Panc1 (cell line): Measurements from ENCODE around the gene MAPK8IP2. TPM values are rescaled to one million over a fixed set of nuclear protein-coding genes. Genes with fewer than 3 reads are reported as not detected.

Source experiments
- ATAC-seq: fragments of 200-7000 bp; cut with Tn5 transposase; 2 replicates; pipeline ENCODE4 v1.9.1; 2020; ENCODE audit warnings: mild to moderate bottlenecking, moderate library complexity
- BruUV-seq: library from RNA; stranded (reverse); fragments of 400-500 nt; replicated peaks from 2 replicates; lab custom pipeline; 2021; lab: Mats Ljungman, UMichigan
- CTCF ChIA-PET: fragments of 300-600 bp; sonication (Branson Sonifier 250); formaldehyde crosslinking; loops from one replicate; lab custom pipeline; 2022; ENCODE audit warnings: antibody characterized with exemption; lab: Charles Lee
- POLR2A ChIA-PET: fragments of 300-600 bp; sonication (Branson Sonifier 250); formaldehyde crosslinking; loops from one replicate; lab custom pipeline; 2022; ENCODE audit warnings: antibody characterized with exemption; lab: Charles Lee
- DNase-seq: peaks from one replicate; pipeline ENCODE4 v3.0.0-alpha.2; 2010; ENCODE audit warnings: low read depth, low spot score
- H3K27ac ChIP-seq: 2 replicates; pipeline ENCODE4 v1.5.1; 2011; ENCODE audit warnings: mild to moderate bottlenecking, low read length, inconsistent platforms
- H3K27me3 ChIP-seq: fragments of 200-500 bp; sonication (Bioruptor generic); 2 replicates; pipeline ENCODE4 v1.6.0; 2014; ENCODE audit warnings: low read length, inconsistent platforms; ENCODE audit not compliant: control insufficient read depth, insufficient read depth
- H3K36me3 ChIP-seq: fragments of 200-500 bp; sonication (Bioruptor generic); 2 replicates; pipeline ENCODE4 v1.5.1; 2014; ENCODE audit warnings: inconsistent platforms, mild to moderate bottlenecking, low read length, moderate library complexity; ENCODE audit not compliant: control insufficient read depth, insufficient read depth
- H3K4me1 ChIP-seq: 2 replicates; pipeline ENCODE4 v1.5.1; 2011; ENCODE audit warnings: inconsistent platforms, mild to moderate bottlenecking, low read length, moderate library complexity; ENCODE audit not compliant: control insufficient read depth, insufficient read depth
- H3K4me3 ChIP-seq, 2 experiments: 2 replicates each; pipeline ENCODE4 v1.5.1; 2011 to 2012; ENCODE audit warnings: low read depth in 2 of 2, low read length in 2 of 2, mild to moderate bottlenecking in 2 of 2, inconsistent platforms in 1 of 2, moderate library complexity in 1 of 2
- H3K9me3 ChIP-seq: fragments of 200-500 bp; sonication (Bioruptor generic); 2 replicates; pipeline ENCODE4 v1.5.1; 2014; ENCODE audit warnings: low read depth, mild to moderate bottlenecking, inconsistent platforms, low read length, moderate library complexity; ENCODE audit not compliant: control insufficient read depth, insufficient read depth
- POLR2AphosphoS5 ChIP-seq: IDR thresholded peaks from 2 replicates; pipeline ENCODE4 v1.6.1; 2012; ENCODE audit warnings: mild to moderate bottlenecking, low read depth, low read length, moderate library complexity
- SIN3A ChIP-seq: IDR thresholded peaks from 2 replicates; pipeline ENCODE4 v1.6.1; 2012; ENCODE audit warnings: low read depth, mild to moderate bottlenecking, low read length, moderate library complexity, borderline replicate concordance; ENCODE audit not compliant: insufficient read depth
- TCF7L2 ChIP-seq: IDR thresholded peaks from 2 replicates; pipeline ENCODE4 v1.6.1; 2011; ENCODE audit warnings: mild to moderate bottlenecking, low read depth, low read length, inconsistent platforms
- in situ Hi-C: cut with HindIII; loops from 2 replicates; pipeline ENCODE4 v1.10.0; 2016; ENCODE audit warnings: low sequenced_read_pairs, low pct_unique_long_range_greater_than_20kb
- intact Hi-C: fragments of 100-400 bp; cut with micrococcal nuclease; formaldehyde crosslinking; loops from one replicate; pipeline ENCODE4 v1.10.0; 2022; ENCODE audit not compliant: unreplicated experiment
- total RNA-seq: library from RNA; stranded (reverse); gene quantifications from one replicate; pipeline ENCODE4 v1.2.1, GENCODE V29; 2021; ENCODE audit not compliant: unreplicated experiment
- TF ChIP-seq, protein P1 (sequence below), 2 experiments: IDR thresholded peaks; 2 replicates each; pipeline ENCODE4 v1.6.1; 2011 to 2012; ENCODE audit warnings: low read depth in 2 of 2, control low read depth in 1 of 2, low read length in 1 of 2, mild to moderate bottlenecking in 1 of 2, moderate library complexity in 1 of 2; ENCODE audit not compliant: insufficient read depth in 1 of 2
- TF ChIP-seq, protein P2 (sequence below): fragments of 450-650 bp; IDR thresholded peaks from 2 replicates; pipeline ENCODE4 v1.5.1; 2017; ENCODE audit warnings: mild to moderate bottlenecking

MAPK8IP2 gene
- total RNA-seq, 1 experiment from 2014 or later: 38.4 TPM

DNA sequence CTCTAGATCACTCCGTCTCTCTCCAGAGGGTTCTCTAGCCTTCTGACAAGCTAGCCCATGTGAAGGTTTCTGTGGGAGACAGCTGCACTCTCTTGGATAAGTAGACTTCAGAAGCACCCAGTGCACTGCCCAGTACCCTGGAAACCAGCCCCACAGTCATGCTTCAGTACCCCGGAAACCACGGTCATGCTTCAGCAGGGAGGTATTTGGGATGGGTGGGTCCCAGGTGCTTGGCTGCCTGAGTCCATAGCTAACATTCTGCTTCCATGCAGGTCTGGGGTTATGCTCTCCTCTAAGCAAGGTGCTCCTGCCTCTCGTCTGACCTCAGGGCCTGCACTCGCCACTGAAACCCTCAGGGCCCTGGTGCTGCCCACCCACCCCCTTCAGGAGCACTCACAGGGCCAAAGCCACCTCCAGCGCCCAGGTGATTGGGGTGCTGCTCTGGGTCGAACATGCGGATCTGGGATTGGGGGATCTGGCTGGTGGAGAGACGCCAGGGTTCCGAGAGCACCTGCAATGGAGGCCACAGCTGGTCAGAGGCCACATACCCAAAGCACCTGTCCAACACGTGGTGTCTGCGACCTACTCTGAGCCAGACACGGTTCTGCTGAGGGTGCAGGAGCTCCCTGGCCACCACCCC is 30.6 kb upstream of the MAPK8IP2 start:
- Histone ChIP-seq H3K9me3 (no peaks in the 10 kb centered on the region), H3K27me3 (no peaks in the 10 kb centered on the region), H3K27ac (no peak overlapping the region), H3K36me3 (no peaks in the 10 kb centered on the region), H3K4me3 (no peak overlapping the region), H3K4me1 (no peaks in the 10 kb centered on the region)
- DNase-seq (no peak), ATAC-seq (no peak)
- no TSS peak for BruUV-seq
- intact Hi-C loops: no loop called here
- ChIA-PET POLR2A (no interaction called here), CTCF (interaction anchor here (0.5 kb wide), 1 partner anchor 45 kb away, joined by 3 read pairs; the partner anchor contains the start of gene SCO2)
- TF ChIP-seq SIN3A (no peak), TCF7L2 (no peak), POLR2AphosphoS5 (no peak)
- TF ChIP-seq, protein P1, sequence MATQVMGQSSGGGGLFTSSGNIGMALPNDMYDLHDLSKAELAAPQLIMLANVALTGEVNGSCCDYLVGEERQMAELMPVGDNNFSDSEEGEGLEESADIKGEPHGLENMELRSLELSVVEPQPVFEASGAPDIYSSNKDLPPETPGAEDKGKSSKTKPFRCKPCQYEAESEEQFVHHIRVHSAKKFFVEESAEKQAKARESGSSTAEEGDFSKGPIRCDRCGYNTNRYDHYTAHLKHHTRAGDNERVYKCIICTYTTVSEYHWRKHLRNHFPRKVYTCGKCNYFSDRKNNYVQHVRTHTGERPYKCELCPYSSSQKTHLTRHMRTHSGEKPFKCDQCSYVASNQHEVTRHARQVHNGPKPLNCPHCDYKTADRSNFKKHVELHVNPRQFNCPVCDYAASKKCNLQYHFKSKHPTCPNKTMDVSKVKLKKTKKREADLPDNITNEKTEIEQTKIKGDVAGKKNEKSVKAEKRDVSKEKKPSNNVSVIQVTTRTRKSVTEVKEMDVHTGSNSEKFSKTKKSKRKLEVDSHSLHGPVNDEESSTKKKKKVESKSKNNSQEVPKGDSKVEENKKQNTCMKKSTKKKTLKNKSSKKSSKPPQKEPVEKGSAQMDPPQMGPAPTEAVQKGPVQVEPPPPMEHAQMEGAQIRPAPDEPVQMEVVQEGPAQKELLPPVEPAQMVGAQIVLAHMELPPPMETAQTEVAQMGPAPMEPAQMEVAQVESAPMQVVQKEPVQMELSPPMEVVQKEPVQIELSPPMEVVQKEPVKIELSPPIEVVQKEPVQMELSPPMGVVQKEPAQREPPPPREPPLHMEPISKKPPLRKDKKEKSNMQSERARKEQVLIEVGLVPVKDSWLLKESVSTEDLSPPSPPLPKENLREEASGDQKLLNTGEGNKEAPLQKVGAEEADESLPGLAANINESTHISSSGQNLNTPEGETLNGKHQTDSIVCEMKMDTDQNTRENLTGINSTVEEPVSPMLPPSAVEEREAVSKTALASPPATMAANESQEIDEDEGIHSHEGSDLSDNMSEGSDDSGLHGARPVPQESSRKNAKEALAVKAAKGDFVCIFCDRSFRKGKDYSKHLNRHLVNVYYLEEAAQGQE (IDR thresholded peaks at IDR 0.05; ENCODE audit: insufficient read depth in 1 of 2, low read depth in 2 of 2, low read length in 1 of 2): no peak
- TF ChIP-seq, protein P2, sequence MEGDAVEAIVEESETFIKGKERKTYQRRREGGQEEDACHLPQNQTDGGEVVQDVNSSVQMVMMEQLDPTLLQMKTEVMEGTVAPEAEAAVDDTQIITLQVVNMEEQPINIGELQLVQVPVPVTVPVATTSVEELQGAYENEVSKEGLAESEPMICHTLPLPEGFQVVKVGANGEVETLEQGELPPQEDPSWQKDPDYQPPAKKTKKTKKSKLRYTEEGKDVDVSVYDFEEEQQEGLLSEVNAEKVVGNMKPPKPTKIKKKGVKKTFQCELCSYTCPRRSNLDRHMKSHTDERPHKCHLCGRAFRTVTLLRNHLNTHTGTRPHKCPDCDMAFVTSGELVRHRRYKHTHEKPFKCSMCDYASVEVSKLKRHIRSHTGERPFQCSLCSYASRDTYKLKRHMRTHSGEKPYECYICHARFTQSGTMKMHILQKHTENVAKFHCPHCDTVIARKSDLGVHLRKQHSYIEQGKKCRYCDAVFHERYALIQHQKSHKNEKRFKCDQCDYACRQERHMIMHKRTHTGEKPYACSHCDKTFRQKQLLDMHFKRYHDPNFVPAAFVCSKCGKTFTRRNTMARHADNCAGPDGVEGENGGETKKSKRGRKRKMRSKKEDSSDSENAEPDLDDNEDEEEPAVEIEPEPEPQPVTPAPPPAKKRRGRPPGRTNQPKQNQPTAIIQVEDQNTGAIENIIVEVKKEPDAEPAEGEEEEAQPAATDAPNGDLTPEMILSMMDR: no peak
- in situ Hi-C loops: no loop called here

DNA sequence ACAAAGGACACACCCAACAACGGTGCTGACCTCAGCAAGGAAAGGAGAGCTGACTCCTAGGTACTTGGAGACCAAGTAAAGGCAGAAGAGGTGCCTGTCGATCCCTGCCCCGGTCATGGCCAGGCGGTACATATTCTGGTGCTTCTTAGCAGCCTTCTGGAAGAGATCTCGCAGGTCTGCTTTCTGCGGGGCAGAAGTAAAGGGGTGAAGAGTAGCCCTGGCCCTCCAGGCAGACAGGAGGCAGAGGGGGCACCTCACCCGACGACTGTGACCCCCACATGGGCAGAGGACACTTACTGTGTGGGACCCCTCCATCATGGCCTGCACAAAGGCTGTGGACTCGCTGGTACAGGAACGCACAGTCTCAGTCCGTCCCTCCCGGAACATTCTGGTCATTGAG is 29.7 kb upstream of the MAPK8IP2 start:
- no peak for ATAC-seq
- Histone ChIP-seq H3K36me3 (no peaks in the 10 kb centered on the region), H3K4me3 (no peak overlapping the region), H3K27me3 (no peaks in the 10 kb centered on the region), H3K27ac (no peak overlapping the region), H3K4me1 (no peaks in the 10 kb centered on the region), H3K9me3 (no peaks in the 10 kb centered on the region)
- POLR2A ChIA-PET: no interaction called here
- TF ChIP-seq, protein P2: no peak
- TF ChIP-seq POLR2AphosphoS5 (no peak), TCF7L2 (no peak), SIN3A (no peak)
- TF ChIP-seq, protein P1 (IDR thresholded peaks at IDR 0.05; ENCODE audit: insufficient read depth in 1 of 2, low read depth in 2 of 2, low read length in 1 of 2): no peak
- intact Hi-C loops (no loop called here), in situ Hi-C loops (no loop called here)
- BruUV-seq: no TSS peak
- CTCF ChIA-PET: no interaction called here
- DNase-seq: no peak
